NCI-H2081 (cell line): ENCODE results near the gene TMEM89.
A peak's percentile ranks its signal among the peaks of the same experiment; 100 is the strongest.

Source experiments
- DNase-seq, 2 experiments: peaks; one replicate each; lab custom pipeline; 2025; lab: John Stamatoyannopoulos, UW

TMEM89 gene

DNA sequence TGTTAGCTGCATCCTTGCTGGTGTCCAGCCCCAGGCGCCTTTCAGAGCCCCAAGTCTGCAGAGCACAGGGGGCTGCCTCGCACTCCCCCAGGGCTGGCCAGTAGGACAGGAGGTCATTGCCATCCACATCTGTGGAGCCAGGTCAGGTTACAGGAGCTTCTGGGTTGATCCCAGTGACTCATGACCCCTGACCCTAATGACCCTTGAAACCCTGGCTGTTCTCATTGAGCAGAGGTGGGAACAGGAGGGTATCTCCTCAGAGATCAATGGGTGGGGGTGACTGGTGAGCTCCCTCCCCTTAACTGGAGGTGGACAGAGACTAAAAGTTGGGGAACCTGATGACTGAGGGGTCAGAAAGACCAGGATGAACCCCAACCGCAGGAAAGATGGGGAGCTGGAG, 19.8 kb upstream of the TMEM89 start:
- DNase-seq = no peak

DNA sequence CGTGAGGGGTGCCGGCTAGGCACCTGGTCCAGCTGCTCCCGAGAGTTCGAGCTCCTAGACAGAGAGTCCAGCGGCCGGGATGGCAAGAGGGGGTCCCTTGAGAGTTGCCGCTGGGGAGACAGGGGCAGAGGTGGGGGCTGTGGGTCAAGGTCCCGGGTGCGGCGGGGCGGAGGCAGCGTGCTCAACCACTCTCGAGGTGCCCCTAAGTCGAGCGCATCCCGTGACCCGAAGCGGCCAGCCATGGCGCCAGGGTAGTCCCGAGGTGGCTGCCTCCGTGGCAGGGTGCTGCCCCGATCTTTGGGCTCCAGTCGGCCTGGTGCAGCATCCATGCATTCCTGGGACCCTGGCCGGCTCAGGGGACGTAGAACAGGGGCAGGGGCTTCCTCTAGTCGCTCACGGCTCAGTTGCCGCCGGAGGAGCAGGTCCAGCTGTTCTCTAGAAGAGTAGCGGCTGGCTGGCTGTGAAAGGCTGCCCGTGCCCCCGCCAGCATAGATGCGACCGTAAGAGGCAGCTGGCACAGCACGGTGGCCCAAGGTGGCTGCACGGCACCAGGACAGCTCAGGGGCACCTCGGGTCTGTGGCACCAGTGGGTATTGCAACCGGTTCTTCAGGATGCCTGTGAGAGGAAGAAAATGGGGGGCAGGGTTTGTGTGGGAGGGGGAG, 18.5 kb upstream of the TMEM89 start:
- DNase-seq = no peak

DNA sequence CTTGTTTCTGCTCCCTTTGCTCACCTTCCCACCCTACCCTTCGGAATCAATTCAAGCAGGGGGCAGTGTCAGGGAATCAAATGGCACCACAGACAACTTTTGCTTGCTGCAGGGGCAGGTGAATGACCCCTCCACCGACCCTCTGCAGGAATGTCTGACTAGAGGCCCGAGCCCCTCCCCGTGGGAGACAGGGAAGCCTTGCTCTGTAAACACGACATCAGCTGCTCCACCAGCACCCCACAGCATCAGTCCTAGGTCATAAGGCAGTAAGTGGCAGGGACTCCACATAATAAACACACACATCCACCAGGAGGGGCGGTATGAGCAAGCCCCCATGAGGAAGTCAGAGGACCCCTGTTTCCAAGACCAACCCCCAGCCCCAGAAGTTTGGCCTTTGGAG, 15.7 kb upstream of the TMEM89 start:
- no peak for DNase-seq

DNA sequence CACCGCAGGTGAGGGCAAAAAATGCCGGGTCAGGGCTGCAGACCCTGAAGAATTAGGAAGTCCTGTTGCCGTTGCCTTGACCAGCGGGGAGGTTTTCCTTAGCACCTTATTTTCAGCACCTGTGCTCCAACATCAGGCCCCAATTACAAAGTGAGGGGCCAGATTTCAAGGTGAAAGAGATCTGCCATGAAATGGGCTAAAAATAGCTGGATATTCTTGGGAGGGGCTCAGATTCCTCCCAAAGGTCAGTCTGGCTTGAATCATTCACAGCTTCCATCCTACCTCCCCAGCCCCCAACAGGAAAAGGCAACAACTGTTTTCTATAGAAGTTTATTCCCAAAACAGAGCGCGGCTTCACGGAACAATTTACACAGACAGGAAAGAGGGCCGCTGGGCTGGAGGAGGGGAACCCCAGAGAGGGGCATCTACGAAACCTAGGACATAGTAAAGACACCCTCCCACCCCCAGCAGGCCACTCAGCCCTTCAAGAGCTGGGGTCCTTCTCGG, 14.6 kb upstream of the TMEM89 start:
- DNase-seq = no peak

DNA sequence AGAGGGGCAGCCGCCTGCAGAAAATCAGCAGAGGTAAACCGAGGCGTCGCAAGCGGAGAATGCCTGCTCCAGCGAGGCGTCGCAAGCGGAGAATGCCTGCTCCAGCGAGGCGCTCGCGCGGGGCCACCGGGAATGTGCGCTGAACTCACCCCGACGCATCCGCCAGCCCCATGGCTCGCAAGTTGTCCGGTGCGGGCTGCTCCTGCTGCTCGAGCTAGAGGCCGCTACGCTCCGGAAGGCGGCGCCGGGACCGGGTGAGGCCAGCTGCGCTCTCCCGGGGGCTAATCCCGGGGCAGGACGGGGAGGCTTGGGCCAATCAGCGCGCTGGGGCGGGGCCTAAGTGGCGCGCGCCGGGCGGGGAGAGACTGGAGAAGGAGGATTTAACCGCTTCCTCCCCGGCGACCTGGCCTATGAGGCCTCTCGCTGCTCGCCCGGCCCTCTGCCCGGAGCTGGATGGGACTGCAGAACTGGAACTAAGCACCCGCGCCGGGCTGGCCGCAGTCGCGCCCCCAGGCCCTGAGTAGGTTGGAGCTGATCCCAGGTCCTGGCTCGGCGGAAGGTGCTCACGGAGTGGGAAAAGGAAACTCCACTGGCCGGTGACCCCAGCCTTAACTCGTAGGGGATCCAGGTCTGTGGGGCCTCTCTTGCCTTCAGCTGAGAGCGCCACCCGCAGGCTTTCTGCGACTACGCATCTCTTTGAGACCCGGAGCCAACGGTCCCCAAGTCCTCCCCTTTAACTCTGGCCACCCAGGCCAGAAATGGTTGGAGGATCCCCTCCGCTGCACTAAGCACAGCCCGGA, 13.9 kb upstream of the TMEM89 start, which contains the start of gene SLC26A6:
SLC26A6 (minus strand) TSS at position 240 of the 800 bp plus-strand sequence; CDS start at position 172, 68 bp downstream.
- DNase-seq = peak; percentile 87 to 90

DNA sequence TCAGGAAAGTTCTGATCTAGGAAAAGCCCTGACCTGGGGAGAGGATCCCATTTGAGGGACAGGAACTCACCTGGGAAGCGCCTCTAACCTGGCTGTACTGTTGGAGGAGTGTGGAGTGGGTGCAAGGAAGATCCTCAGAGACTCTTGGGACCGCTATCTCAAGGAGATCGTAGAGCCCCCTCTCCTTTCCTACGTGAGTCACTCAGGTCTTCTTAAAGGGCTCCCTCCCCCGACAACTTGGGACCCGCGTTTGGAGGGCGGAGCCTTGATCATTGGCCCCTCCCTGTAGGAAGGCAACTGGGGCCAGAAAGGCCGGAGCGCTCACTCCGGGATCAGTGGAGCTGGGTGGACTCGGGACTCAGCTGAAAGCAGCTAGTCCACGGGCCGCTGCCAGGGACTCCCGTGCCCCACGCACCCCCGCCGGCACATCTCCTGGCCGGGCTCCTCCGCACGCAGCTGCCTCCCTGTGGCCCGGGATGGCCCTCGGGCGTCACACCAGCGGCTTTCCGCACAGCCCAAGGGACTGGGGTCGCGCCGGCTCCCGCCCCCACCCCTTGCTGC, 13.2 kb upstream of the TMEM89 start:
- peak; percentile 7 to 10 for DNase-seq

DNA sequence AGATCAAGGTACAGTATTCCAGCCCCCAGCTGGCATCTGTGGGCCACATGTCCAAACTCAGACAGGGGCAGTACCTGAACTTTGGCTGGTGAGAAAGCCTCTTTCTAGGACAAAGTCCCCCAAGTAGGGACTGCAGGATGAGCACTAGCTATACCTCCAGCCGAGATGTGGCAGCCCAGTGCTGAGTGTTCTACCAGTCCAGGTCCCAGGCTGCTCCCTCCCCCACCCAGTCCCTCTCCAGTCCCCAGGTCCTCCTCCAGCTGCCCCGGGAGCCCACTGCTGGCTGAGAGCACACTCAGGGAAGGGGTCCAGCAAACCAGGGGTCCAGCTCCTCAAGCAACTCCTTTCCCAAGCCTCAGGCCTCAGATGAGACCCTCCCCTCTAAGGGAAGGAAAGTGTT, 12.2 kb upstream of the TMEM89 start:
- no peak for DNase-seq

DNA sequence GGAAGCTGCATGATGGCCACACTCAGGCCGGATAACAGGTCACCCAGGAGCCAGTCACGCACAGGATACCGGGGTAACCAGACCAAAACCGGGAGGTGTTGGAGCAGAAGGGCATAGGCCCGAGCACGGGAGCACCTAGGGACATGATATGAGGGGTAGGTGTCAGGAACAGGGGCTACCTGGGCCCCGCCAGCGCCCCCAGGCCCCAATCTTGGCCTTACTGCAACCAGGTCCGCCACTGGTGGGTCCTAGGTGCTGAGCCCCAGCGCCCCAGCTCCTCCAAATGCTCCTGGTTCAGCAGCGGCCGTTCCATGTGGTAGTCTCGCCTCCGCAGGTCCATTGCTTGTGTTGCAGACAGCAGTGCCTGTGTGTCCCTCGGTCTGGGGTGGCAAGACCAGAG, 11.7 kb upstream of the TMEM89 start:
- no peak for DNase-seq

DNA sequence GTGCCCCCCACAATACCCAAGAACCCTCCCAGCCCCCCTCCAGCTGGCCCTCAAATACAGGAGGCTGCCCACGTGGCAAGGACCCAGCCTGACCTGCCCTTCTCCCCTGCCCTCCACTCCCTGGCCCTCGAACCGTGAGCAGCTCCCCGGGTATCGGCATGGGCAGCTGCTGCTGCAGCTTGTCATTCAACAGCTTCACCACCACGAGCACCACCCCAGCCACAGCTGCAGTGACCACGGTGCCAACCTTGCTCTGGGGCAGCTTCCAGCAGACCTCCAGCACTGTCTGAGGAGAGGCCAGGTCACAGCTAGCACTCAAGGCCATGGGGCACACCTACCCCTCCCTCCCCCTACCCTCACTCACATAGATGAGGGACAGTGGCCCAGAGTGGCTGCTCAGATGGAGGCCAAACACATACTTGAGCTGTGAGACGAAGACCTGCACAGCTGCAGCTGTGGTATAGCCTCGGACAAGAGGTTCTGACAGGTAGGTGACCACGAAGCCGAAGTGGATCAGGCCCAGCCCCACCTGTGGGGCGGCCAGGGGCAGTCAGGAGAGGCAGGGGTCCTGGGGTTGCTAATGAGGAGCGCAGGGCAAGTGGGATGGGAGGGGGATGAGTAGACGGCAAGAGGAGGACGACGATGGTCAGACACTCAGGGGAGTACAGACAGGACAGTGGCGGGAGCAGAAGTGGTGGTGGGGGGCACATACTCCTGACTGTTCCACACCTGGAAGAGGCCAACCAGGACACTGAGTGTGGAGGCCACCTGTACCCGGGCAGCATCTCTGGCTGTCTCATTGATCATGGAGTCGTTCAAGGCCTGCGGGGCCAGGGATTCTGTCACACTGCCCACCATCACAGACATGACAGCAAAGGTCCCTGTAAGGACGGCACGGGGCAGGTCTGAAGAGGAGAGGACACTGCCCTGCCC, 10.2 kb upstream of the TMEM89 start:
- DNase-seq = no peak

DNA sequence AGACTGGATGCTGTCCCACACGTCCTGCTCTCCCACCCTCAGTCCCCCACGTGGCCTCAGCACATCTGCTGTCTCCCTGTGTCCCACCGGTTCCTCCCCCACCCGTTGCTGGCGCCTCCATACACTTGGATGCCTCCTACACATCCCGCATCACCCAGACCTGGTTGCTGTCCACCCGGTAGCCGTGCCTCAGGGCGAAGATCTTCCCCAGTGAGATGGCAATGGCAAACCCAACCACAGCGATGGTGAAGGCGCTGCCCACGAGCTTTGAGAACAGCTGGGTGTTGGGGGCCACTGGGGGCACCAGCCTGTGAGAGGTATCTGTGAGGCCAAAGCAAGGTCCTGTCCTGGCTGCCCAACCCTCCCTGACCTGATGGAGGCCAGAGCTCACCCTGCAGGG, 9.3 kb upstream of the TMEM89 start:
- DNase-seq = no peak

DNA sequence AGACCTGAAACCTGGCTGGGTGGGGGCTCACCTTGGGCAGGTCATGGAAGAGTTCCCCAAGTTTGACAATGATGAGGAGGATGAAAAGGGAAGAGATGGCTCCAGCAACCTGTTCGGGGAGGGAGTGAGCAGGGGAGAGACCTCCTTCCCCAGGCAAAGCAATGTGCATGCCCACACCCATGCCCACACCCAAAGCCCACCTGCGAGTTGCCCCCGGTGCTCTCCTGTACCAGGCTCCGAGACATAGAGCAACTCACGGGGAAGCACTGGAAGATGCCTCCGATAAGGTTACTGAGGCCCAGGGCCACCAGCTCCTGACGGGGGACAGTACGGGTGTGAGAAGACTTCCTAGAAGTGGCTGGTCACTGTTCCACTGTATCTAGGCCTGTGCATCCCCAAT, 8.8 kb upstream of the TMEM89 start:
- no peak for DNase-seq

DNA sequence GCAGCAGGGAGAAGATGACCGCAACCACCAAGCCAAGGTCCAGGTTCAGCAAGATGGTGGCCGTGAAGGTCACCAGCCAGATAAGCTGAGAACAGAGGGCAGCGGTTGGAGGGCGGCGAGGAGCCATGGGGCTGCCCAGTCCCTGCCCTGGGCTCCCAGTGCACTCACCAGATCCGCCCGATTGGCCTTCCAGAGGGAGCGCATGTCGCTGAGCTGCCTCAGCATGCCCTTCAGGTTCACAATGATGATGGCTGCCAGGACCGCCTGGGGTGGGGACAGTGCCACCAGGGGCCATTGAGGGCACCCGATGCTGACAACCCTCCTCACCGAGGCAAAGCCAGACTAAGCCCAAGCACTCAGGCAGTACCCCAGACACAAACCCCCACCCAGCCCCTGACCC, 8.3 kb upstream of the TMEM89 start:
- DNase-seq = no peak

DNA sequence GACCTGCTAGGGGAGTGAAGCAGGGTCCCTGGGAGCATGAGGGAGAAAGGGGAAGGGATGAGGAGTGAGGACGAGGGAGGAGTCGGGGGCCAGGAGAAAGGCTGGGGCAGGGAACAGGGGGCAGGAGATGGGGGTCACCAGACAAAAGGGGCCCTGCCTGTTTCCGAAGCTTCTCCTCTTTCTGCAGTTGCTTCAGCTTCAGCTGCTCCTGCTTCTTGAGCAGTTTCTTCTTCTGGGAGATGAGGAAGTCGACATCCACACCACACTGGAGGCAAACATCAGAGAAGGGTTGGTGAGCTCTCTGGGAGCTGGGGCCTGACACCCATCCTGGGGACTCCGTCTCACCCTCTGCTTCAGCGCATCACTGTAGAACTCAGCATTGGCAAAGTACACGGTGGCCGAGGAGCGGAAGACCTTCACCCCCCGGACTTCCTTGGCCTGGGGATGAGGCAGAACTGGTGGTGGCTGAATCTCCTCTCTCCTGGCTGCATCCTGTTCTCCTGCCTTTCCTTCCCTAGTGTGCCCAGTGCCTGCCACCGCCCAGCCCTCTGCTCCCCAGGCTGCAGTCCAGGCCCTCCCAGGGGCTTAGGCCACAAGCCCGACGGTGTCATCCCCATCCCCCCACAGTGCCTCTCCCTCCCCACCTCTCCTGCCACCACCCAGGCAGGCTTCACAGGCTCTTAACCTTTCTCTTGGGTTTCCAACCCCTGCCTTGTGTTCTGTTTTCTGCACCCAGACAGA, 6.9 kb upstream of the TMEM89 start:
- no peak for DNase-seq

DNA sequence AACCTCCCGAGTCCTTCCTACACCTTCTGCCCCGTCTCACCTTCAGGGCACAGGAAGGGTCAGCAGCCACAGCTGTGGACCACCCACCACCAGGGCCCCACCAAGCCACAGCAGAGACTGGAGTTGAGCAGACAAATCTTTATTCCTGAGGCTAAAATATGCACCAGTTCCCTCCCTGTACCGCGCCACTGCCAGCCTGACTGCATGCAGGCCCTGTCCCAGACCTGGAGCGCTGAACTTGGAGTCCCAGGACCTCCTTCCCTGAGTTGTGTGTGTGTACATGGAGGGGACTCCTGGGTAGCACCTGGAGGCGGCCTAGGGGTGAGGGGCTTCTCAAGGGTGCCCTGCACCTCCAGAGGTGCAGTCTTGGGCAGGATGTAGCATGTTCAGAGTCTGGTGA, 4.0 kb upstream of the TMEM89 start:
- no peak for DNase-seq

DNA sequence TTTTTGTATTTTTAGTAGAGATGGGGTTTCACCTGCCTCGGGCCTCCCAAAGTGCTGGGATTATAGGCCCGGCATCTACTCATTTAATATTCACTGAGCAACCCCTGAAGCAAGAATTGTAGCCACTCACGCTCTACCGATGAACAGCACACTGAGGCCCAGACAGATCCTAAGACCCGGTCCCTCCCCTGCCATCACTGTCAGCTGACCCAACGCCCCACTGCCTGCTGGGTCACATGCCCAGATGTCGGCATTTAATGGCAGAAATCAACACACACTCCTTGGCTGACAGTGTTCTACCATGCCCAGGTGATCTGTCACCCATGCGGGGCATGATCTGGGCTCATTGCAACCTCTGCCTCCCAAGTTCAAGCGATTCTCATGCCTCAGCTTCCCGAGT, 3.2 kb upstream of the TMEM89 start:
- DNase-seq = no peak

DNA sequence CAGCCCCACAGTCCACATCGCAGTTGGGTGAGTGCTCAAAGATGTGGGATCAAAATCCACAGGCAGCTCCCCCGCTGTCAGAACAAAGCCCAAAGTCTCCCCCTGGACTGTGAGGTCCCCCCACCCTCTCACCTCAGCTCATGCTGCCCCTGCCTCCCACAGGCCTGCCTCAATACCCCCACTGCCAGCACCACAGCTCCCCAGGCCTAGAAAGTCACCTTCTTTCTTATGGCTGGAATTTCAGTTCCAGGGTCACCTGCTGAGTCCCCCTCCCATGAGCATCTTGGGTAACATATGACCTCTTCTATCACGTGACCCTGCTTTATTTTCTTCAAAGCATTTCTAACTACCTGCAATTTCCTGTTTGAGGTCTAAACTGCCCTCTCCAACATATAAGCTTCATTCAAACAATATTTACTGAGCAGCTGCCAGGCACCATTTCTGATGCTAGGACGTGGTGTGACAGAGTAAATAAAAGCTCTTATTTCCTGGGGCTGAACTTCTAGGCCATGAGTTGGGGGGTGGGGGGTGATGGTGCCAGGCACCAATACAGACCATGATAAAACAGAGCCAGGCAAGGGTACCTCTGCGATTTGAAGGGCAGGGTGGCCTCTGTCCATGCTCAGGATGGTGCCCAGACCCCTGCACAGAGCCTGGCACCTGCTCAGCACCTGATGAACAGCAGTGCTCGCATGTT, 2.4 kb upstream of the TMEM89 start:
- peak; percentile 66 to 92 for DNase-seq

DNA sequence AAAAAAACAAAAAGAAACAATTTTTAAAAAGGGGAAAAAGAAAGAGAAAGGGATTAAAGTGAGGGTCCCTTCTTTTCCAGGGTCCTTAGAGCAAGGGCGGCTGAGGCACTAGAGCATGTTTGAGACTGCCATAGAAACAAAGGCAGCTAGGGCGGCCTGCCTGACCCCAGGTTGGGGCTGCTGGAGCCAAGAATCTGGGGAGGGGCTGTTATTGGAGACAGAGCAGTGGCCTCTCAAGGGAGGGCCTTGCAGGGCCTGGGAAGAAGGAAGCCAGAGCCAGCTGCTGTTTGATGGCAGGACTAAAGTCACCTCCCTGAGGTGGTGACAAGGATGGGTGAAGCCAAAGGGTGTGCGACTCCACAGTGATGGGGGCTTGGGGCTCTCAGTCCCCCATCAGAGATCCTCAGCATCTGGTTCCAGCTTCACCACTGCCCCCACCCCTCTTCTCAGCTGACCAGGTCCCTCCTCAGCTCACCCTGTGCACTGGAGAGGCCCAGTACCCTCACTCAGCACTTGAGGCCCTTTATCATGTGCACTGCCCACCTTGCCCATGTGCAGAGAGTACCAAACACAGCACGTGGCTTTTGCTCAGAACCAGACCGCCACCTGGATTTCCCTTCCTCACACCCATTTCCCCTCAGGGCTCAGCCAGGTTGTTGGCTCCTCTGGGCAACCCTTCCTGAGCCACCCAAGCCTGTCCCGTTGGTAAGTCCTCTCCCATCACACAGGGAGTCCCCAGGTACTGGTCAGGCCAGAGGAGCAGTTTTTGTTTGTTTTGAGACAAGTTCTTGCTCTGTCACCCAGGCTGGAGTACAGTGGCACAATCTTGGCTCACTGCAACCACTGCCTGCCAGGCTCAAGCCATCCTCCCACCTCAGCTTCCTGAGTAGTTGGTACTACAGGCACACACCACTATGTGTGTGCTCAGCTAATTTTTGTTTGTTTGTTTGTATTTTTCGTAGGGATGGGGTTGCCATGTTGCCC, 1.7 kb downstream of the TMEM89 start:
- no peak for DNase-seq

DNA sequence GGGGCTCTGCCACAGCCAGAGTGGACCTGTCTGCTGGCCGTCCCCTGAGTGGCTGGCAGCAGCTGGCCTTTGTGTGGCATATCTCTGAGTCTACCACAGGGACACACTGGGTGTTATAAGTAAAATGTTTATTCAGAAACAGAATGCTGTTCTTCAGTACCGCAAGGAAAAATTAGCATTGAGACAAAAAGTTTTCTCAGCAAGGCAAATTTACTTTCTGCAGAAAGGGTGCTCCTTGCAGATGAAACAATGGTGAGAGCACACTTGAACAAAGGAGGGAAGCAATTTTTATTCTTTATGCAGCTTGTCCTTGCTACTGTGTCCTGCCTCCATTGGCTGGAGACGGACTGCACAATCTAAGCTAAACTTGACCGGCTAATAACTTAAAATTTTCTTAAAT, 4.0 kb downstream of the TMEM89 start:
- DNase-seq = no peak

DNA sequence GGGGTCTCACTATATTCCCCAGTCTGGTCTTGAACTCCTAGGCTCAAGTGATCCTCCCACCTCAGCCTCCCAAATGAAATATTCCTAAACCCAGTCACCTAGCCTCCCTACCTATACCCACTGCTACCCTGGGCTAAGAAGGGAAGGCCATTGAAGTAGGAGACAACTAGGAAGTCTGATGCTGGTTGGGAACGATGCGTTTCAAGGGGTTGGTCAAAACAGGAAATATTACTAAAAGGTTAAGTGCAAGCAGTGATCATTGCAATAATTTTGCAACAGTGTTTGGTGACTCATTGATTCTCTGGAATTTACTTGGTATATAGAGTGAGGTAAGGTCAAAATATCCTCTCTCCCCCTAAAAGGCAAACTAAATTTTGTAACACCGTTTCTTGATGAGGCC, 7.5 kb downstream of the TMEM89 start:
- DNase-seq = no peak
